ENCODE data around the gene TMEM9. TPM values are rescaled to one million over a fixed set of nuclear protein-coding genes. Genes with fewer than 3 reads are reported as not detected.

The TMEM9 gene
- total RNA-seq, result 10 to 100 TPM; 19.1 to 38.9 (median 24.1) TPM
- long read RNA-seq, donor 1, transcript TMEM9-204 (6 exons, 1,529 nt), result major isoform, 60 of 76 reads
- long read RNA-seq, donor 1, partial matches to known transcripts, result 2 of 76 reads
- long read RNA-seq, donor 1, other reads (novel, unspliced or antisense), result 5 of 76 reads
- long read RNA-seq, donor 2, transcript TMEM9-204 (6 exons, 1,529 nt), result major isoform, 27 of 35 reads
- long read RNA-seq, donor 2, partial matches to known transcripts, result 0 of 35 reads
- long read RNA-seq, donor 2, other reads (novel, unspliced or antisense), result 2 of 35 reads

- intact Hi-C loops (cut with DNase I, micrococcal nuclease), result no loop called here
- Histone ChIP-seq H3K9me3 (no peaks in the 10 kb centered on the region), H3K4me1 (ENCODE audit: low read depth) (peaks cover 8% of the 10 kb centered on the region), H3K36me3 (ENCODE audit: low read depth) (no peaks in the 10 kb centered on the region), H3K4me3 (peak within 1 kb of the TSS; percentile 43)
- TF ChIP-seq, protein P1, sequence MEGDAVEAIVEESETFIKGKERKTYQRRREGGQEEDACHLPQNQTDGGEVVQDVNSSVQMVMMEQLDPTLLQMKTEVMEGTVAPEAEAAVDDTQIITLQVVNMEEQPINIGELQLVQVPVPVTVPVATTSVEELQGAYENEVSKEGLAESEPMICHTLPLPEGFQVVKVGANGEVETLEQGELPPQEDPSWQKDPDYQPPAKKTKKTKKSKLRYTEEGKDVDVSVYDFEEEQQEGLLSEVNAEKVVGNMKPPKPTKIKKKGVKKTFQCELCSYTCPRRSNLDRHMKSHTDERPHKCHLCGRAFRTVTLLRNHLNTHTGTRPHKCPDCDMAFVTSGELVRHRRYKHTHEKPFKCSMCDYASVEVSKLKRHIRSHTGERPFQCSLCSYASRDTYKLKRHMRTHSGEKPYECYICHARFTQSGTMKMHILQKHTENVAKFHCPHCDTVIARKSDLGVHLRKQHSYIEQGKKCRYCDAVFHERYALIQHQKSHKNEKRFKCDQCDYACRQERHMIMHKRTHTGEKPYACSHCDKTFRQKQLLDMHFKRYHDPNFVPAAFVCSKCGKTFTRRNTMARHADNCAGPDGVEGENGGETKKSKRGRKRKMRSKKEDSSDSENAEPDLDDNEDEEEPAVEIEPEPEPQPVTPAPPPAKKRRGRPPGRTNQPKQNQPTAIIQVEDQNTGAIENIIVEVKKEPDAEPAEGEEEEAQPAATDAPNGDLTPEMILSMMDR (IDR thresholded peaks at IDR 0.05), result no peak
- ATAC-seq (peak; percentile 98), DNase-seq (peak; percentile 97 to 99 (median 98))
These were observed at the start of gene TMEM9 for GRCh38 chr1:201154389-201155165. Gene TMEM9, minus strand, starts transcription at chr1:201154474. Its CDS starts 551 bp downstream, at chr1:201153923.

GRCh38 chr1:201198598-201198997 is 44.3 kb upstream of the TMEM9 start:
- H3K36me3 ChIP-seq (ENCODE audit: low read depth), result no peaks in the 10 kb centered on the region
- intact Hi-C loops (cut with DNase I, micrococcal nuclease), result no loop called here
- TF ChIP-seq, protein P1 (IDR thresholded peaks at IDR 0.05), result no peak
- H3K9me3 ChIP-seq, result no peaks in the 10 kb centered on the region
- H3K4me1 ChIP-seq (ENCODE audit: low read depth), result no peaks in the 10 kb centered on the region
- no peak for DNase-seq
- no peak for ATAC-seq
- no peak overlapping the region for H3K4me3 ChIP-seq

GRCh38 chr1:201194046-201194445 is 39.8 kb upstream of the TMEM9 start:
- Histone ChIP-seq H3K36me3 (ENCODE audit: low read depth) (no peaks in the 10 kb centered on the region), H3K9me3 (no peaks in the 10 kb centered on the region), H3K4me1 (ENCODE audit: low read depth) (no peaks in the 10 kb centered on the region), H3K4me3 (no peak overlapping the region)
- intact Hi-C loops (cut with DNase I, micrococcal nuclease), result no loop called here
- TF ChIP-seq, protein P1 (IDR thresholded peaks at IDR 0.05), result no peak
- ATAC-seq, result no peak
- DNase-seq, result no peak

DNA sequence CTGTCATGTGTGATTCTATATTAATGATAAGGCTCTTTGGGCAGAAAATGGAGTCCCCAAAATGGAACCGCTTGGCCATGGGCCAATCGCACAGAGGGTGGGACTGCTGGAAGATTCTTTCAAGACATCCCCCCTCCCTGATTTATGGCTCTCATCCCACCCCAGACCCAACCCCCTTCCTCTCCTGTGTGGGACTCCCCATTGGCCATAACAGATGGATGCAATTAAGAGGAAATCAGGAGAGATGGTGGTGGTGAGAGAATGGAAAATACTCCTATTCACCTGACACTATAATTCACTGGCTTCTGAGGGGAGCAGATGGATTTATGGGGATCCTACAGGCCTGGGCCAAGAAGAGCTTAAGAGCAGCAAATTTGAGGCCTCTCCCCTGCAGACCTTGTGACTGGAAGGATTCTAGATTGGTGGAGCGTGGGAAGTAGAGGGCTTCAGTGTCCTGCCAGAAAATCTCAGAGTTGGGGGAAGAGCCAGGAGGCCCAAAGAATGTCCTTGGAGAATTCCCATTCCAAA is 38.1 kb upstream of the TMEM9 start:
- TF ChIP-seq, protein P1 (IDR thresholded peaks at IDR 0.05), result no peak
- no peak for DNase-seq
- no peak for ATAC-seq
- intact Hi-C loops (cut with DNase I, micrococcal nuclease), result no loop called here
- no peak overlapping the region for H3K4me3 ChIP-seq
- no peaks in the 10 kb centered on the region for H3K36me3 ChIP-seq (ENCODE audit: low read depth)
- H3K9me3 ChIP-seq, result no peaks in the 10 kb centered on the region
- no peaks in the 10 kb centered on the region for H3K4me1 ChIP-seq (ENCODE audit: low read depth)

- TF ChIP-seq, protein P1 (IDR thresholded peaks at IDR 0.05), result no peak
- intact Hi-C loops (cut with DNase I, micrococcal nuclease), result no loop called here
- no peaks in the 10 kb centered on the region for H3K9me3 ChIP-seq
- no peaks in the 10 kb centered on the region for H3K4me1 ChIP-seq (ENCODE audit: low read depth)
- DNase-seq (no peak), ATAC-seq (no peak)
- H3K36me3 ChIP-seq (ENCODE audit: low read depth), result no peaks in the 10 kb centered on the region
- H3K4me3 ChIP-seq, result no peak overlapping the region
These were observed 37.5 kb upstream of the TMEM9 start for GRCh38 chr1:201191653-201192260.
